Daoy (cell line): ENCODE results near the gene NDUFS6. TPM values are rescaled to one million over a fixed set of nuclear protein-coding genes. Genes with fewer than 3 reads are reported as not detected.
"Not testable (repeated sequence)": the region's sequence is repeated elsewhere in the genome, so short reads cannot be mapped to it uniquely, and the experiment has no call there.

Experiments
- DNase-seq: peaks from one replicate; pipeline ENCODE4 v3.0.0-alpha.2; 2015; ENCODE audit warnings: low read depth
- total RNA-seq: library from RNA; depleted of rRNA; stranded (reverse); fragments of >200 nt; shearing (Covaris generic); gene quantifications from 2 replicates; pipeline ENCODE4 v1.2.3, GENCODE V29; 2014

Gene NDUFS6
- total RNA-seq, 1 experiment from 2014 or later, result 74.7 TPM

DNA sequence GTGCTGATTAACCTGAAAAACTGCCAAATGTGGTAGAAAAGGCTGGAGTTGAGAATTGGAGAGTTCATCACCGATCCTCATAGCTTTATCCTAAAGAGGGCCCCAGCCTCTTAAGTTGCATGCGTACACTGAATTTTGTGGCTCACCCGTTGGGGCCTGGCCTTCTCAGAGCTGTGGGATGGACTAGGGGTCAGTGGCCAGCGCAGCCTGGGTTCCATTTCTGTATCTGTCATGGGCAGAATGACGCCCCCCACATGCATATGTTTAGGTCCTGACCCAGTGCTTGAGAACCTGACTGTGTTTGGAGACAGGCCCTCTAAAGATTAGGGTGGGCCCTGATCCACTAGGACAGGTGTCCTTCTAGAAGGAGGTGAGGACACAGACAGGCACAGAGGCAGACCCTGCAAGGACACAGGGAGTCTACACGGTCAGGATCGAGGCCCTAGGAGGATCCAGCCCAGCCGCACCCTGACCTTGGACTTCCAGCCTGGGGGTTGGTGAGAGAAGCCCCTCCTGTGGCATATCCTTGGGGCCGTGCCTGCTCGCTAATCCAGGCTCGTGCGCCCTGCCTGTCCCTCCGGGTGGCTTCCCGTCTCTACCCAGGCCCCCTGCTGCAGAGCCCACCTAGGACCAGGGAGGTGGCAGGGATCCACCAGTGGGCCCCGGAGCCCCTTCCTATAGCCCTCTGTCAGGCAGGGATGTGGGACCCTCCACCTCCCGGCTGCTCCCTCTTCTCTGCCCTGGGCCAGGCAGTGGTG is 32.2 kb downstream of the NDUFS6 start:
- no peak for DNase-seq

DNA sequence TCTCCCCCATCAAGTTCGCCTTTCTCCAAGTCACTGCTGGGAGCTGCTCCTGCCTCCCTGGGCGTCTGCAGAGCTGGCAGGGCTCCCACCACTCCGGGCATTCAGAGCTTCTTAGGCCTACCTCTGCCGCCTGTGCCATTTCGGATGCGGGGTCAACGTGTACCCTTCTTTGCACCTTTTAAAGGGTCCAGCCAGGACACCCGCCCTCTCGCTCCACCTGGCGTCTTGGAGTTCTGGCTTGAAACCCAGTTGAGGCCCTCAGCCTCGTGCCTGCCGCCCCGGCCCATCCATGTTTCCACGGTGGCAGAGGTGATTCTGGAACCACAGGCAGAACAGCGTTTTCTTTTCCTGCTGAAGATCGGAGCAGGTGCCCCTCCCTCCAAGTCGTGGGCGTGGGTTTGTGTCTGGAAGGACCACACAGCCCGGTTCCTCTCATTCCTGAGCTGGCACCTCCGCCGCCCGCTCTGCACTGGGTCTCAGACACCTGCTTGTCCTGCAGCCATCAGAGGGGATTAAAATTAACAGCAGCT is 32.9 kb downstream of the NDUFS6 start:
- DNase-seq, result no peak

DNA sequence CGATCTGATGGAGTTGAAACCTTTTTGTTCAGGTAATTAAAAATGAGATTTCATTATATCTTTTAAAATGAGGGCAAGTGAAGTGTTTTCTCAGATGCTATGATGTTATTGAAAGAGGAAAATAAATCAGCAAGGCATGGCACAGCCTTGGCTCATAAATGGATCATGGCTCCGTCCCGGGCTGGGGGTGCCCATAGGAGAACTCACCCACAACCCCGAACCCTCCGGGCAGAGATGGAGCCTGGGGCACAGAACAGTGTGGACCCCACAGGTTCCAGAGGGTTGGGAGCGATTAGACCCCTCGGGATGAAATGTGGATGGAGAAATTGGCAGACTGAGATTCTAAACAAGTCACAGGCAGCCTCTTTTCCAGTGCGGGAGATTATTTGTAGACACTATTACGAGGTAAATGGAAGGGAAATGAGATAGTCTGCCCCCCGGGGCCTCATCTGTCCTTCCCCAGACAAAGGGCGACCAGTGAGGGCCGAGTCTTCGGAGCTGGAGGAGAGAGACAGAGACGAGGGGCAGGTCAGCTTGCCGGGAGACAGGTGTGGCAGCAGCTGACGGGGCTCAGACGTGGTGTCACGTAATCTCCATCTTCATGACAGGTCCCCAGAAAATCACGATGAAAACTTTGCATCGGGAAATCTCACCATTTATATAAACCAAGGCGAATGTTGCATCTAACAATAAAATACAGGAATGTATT is 33.7 kb downstream of the NDUFS6 start:
- no peak for DNase-seq

DNA sequence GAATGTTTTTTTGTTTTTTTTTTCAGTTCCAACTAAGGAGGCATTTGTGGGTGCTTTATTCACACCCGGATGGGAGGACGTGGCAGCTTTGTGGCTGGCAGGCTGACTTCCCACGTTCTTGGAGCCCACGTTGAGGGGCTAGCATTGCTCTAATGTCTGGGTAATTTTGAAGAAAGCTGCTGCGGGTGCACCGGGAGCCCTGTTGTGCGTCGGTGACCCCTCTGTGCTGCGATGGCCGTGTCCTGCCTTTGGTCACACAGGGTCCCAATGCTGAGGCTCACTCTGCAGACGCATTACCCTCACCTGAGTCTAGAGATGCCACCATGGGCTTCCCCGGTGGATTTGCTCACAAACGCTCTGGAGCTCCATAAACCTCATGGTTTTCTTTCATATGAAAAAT is 34.2 kb downstream of the NDUFS6 start:
- DNase-seq, result no peak

DNA sequence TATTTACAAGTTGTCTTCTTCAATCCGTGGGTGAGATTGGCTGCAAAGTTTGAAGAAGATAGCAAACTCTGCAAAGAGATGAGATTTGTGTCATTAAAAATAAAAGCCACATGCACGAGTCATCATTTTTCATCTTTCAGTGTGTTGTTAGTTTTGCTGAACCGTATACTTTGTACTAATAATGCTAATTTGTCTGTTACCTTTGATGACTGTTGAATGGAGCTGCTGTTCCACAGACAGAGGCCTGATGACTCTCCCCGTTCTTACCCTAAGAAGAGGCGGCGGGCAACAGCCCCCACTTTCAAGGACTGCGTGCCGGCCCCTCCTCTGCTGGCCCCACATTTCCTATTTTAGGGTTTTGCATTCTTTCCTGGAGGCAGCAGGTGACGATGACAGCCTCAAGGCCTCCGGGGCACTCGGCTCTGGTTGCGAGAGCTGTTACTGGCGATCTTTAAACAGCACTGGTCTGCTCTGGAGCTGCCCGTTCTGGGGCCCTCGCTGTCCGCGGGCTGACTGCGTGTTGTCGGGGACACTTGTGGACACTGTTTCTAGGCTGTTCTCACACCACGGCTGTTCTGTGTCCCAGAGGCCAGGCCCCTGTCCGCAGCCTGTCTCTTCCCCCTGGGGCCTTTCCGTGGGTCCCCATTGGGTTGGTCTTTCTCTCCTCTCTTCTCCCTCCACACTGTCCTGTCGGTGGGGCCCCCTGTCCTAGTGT is 35.1 kb downstream of the NDUFS6 start:
- DNase-seq, result no peak

DNA sequence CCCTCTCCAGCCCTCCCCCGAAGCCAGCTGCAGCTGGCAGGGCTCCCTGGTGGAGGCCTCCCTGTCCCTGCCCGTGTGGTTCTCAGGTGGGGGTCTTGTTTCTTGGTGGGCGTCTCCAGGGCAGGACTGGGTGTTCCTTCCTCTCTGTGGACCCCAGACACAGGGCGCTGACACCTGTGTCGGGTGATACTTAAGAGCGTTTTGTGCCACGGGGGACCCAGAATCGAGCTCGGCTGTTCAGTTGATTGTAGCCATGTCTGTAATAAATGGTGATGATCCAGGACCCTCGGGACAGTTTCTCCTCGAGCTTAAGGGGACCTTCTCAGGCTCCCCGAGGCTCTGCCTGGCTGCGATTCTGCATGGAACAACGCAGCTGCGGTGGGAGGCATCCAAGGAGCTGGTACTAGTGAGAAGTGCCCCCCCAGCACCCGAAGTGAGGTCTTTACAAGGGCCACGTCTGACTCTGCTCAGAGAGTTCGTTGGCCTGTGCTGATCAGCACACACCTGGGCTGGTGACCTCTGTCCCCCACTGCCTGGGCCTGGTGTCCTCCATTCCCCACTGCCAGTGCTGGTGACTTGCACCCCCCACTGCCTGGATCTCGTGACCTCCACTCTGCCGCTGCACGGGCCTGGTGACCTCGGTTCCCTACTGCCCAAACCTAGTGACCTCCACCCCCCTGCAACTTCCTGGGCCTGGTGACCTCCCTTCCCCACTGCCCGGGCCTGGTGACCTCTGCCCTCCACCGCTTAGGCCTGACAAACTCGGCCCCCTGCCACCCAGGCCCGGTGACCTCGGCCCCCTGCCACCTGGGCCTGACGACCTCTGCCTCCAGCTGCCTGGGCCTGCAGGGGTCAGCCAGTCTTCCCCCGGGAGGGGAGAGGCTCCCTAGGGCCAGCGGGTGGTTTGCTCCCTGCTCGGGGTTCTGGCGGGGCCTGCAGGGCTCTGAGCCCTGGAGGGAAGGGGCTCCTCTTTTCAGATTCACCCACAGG is 36.0 kb downstream of the NDUFS6 start:
- no peak for DNase-seq

- no peak for DNase-seq
These were observed 36.8 kb downstream of the NDUFS6 start for GRCh38 chr5:1838013-1838412.

GRCh38 chr5:1840071-1840547 is 38.9 kb downstream of the NDUFS6 start:
- DNase-seq, result no peak

GRCh38 chr5:1840741-1841521 is 39.7 kb downstream of the NDUFS6 start:
- DNase-seq, result no peak

GRCh38 chr5:1842004-1842819 is 41.0 kb downstream of the NDUFS6 start:
- DNase-seq, result no peak

- not testable (repeated sequence) for DNase-seq
These were observed 42.6 kb downstream of the NDUFS6 start for GRCh38 chr5:1843761-1844160.

DNA sequence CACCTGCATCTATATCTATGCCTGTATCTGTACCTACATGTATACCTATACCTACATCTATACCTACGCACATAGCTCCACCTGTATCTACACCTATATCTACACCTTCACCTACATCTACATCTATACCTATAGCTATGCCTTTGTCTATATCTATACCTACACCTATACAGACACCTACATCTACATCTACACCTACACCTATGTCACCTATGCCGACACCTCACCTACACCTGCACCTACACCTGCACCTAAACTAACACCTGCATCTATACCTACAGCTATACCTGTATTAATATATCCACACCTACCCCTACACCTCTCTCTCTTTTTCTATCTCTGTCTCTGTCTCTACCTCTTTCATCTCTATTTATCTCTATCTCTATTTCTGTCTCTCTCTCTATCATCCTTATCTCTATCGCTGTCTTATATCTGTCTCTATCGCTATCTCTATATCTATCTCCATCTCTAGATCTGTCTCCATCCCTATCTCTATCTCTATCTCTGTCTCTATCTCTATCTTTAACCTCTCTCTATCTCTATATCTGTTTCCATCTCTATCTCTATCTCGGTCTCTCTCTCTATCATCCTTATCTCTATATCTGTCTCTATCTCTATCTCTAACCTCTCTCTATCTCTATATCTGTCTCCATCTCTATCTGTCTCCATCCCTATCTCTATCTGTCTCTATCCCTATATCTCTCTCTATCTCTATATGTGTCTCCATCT is 43.7 kb downstream of the NDUFS6 start:
- no peak for DNase-seq

DNA sequence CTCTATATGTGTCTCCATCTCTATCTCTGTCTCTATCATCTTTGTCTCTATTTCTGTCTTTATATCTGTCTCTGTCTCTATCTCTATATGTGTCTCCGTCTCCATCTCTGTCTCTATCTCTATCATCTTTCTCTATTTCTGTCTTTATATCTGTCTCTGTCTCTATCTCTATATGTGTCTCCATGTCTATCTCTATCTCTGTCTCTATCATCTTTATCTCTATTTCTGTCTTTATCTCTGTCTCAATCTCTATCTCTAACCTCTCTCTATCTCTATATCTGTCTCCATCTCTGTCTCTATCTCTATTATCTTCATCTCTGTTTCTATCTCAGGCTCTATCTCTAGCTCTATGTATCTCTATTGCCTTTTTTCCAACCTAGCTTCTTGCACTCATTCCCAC is 44.5 kb downstream of the NDUFS6 start:
- no peak for DNase-seq

GRCh38 chr5:1846583-1846982 is 45.4 kb downstream of the NDUFS6 start:
- no peak for DNase-seq

DNA sequence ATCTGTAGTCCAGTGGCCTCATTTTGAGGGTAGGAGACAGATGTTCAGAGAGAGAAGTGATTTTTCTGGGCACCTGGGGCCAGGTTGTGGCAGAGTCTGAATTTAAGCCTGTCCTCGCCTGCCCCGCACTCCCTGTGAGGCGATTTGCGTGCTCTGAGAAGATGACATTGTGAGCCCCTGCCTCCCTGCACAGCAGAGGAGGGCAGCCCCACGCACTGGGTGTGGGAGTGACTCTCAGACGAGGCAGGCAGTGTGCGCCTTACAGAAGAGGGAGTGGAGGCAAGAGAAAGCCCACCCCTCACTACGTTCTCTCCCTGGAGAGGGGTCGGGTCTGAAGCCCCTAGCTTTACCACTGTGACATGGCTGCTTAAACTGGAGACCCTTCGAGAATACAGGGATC is 45.8 kb downstream of the NDUFS6 start:
- DNase-seq, result no peak

- no peak for DNase-seq
These were observed 46.4 kb downstream of the NDUFS6 start for GRCh38 chr5:1847611-1848010.

DNA sequence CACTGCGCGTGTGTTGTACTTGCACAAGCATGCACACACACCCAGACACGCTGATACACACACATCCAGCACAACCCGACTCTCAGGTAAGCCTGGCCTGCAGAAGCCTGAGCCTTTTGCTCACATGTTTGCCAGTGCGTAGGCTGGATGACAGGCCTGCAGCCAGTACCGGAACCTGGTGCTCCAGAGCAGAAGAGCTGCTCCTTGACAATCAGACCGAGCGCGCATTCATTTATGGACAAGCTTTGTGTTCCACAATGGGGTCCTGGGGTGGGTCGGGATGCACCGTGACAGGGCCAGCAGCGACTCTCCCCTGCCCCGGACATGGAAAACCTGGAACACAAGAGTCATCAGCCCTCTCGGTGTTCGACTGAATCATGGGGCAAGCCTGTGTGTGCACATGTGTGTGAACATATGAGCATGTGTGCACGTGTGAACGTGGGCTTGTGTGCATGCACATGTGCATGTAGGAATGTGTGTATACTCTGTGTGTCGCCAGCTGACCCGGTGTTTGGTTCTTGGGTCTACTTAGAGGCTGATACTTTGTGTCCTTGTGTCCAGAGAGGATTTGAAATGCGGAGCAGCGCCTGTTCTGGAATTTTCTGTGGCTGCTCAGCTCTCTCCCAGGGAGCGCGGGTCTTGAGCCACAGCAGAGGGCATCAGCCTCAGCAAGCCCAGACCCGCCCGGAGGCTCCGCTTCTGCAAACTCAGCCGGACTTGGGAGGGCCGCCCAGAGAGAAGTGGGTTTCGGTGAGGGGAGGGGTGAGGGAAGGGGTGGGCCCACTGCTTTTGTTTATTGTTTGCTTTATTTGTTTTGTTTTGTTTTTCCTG is 49.3 kb downstream of the NDUFS6 start:
- no peak for DNase-seq
